LNCAP (cell line): ENCODE data around the gene HS6ST3.
A peak's percentile ranks its signal among the peaks of the same experiment; 100 is the strongest.

ENCODE experiments used
- CTCF ChIP-seq: fragments of 450-650 bp; IDR thresholded peaks from 2 replicates; pipeline ENCODE4 v1.5.1; 2017; ENCODE audit warnings: mild to moderate bottlenecking

The HS6ST3 gene

GRCh38 chr13:96229356-96229755 lies 139.4 kb downstream of the HS6ST3 start:
- TF ChIP-seq CTCF = peak; percentile 58

- no peak for TF ChIP-seq CTCF
Observed at GRCh38 chr13:96238241-96238640, 148.3 kb downstream of the HS6ST3 start.

GRCh38 chr13:96238861-96239260 lies 149.0 kb downstream of the HS6ST3 start:
- TF ChIP-seq CTCF = no peak

- TF ChIP-seq CTCF = no peak
Observed at GRCh38 chr13:96243376-96243775, 153.5 kb downstream of the HS6ST3 start.

- TF ChIP-seq CTCF = no peak
Observed at GRCh38 chr13:96248103-96248502, 158.2 kb downstream of the HS6ST3 start.

- no peak for TF ChIP-seq CTCF
Observed at GRCh38 chr13:96248996-96249395, 159.1 kb downstream of the HS6ST3 start.

- TF ChIP-seq CTCF = no peak
Observed at GRCh38 chr13:96252903-96253302, 163.0 kb downstream of the HS6ST3 start.

- TF ChIP-seq CTCF = no peak
Observed at GRCh38 chr13:96273196-96273595, 183.3 kb downstream of the HS6ST3 start.
